Activated CD8-positive, alpha-beta T cell treated with anti-CD3 and anti-CD28 coated beads for 36 hours (primary cell): ENCODE measurements around the gene AHR. TPM values are rescaled to one million over a fixed set of nuclear protein-coding genes. Genes with fewer than 3 reads are reported as not detected.

ENCODE experiments used
- ATAC-seq: fragments of 200-7000 bp; cut with Tn5 transposase; one replicate; pipeline ENCODE4 v1.10.0; 2021; ENCODE audit warnings: mild to moderate bottlenecking, moderate library complexity
- CTCF ChIA-PET: fragments of 350-600 bp; sonication (Branson Sonifier 250); formaldehyde crosslinking; loops from one replicate; lab custom pipeline; 2021; ENCODE audit warnings: antibody characterized with exemption; lab: Charles Lee
- POLR2A ChIA-PET: fragments of 350-600 bp; sonication (Branson Sonifier 250); formaldehyde crosslinking; loops from one replicate; lab custom pipeline; 2021; ENCODE audit warnings: antibody characterized with exemption; lab: Charles Lee
- DNase-seq: peaks from one replicate; pipeline ENCODE4 v3.0.0-alpha.2; 2020
- H3K27ac Mint-ChIP-seq: one replicate; pipeline ENCODE4 v1.8.0; 2021; ENCODE audit warnings: mild to moderate bottlenecking, mixed read lengths
- H3K27me3 Mint-ChIP-seq: one replicate; pipeline ENCODE4 v1.8.0; 2021; ENCODE audit warnings: mixed read lengths
- H3K36me3 Mint-ChIP-seq: one replicate; pipeline ENCODE4 v1.8.0; 2021; ENCODE audit warnings: low read depth, mixed read lengths
- H3K4me1 Mint-ChIP-seq: one replicate; pipeline ENCODE4 v1.8.0; 2021; ENCODE audit warnings: low read depth, mixed read lengths
- H3K4me3 Mint-ChIP-seq: one replicate; pipeline ENCODE4 v1.8.0; 2021; ENCODE audit warnings: mild to moderate bottlenecking, moderate library complexity, mixed read lengths
- H3K9me3 Mint-ChIP-seq: one replicate; pipeline ENCODE4 v1.8.0; 2021; ENCODE audit warnings: mixed read lengths
- CTCF ChIP-seq: fragments of 200-600 bp; IDR thresholded peaks from one replicate; pipeline ENCODE4 v1.8.0; 2022; ENCODE audit warnings: antibody characterized with exemption, mild to moderate bottlenecking
- intact Hi-C: fragments of 100-400 bp; cut with micrococcal nuclease; formaldehyde crosslinking; loops from one replicate; pipeline ENCODE4 v1.10.0; 2022
- total RNA-seq, 2 experiments: library from RNA; stranded (reverse); gene quantifications; one replicate each; pipeline ENCODE4 v1.2.3, GENCODE V29; 2021

The AHR gene
- total RNA-seq, 2 experiments from 2014 or later = 32.1 to 33.4 TPM

- DNase-seq = no peak
- H3K27ac Mint-ChIP-seq = no peak overlapping the region
- H3K36me3 Mint-ChIP-seq = peaks cover 24% of the 10 kb centered on the region
- H3K9me3 Mint-ChIP-seq = peaks cover 52% of the 10 kb centered on the region
- POLR2A ChIA-PET = no interaction called here
- no peak overlapping the region for H3K4me3 Mint-ChIP-seq
- intact Hi-C loops = no loop called here
- CTCF ChIA-PET = interaction anchor here (1.0 kb wide), 1 partner anchor 207 kb away, joined by 3 read pairs; no protein-coding TSS in a partner anchor
- H3K4me1 Mint-ChIP-seq = peaks cover 8% of the 10 kb centered on the region
- no peak for TF ChIP-seq CTCF
- H3K27me3 Mint-ChIP-seq = no peaks in the 10 kb centered on the region
- no peak for ATAC-seq
Observed at GRCh38 chr7:17269341-17270221, 28.9 kb upstream of the AHR start.

- peak overlapping the region; percentile 9 for H3K27ac Mint-ChIP-seq
- peaks cover 24% of the 10 kb centered on the region for H3K9me3 Mint-ChIP-seq
- H3K36me3 Mint-ChIP-seq = peaks cover 13% of the 10 kb centered on the region
- H3K4me3 Mint-ChIP-seq = peak overlapping the region; percentile 1
- intact Hi-C loops = no loop called here
- peak; percentile 61 for DNase-seq
- no peaks in the 10 kb centered on the region for H3K27me3 Mint-ChIP-seq
- peak; percentile 94 for ATAC-seq
- TF ChIP-seq CTCF = no peak
- H3K4me1 Mint-ChIP-seq = peaks cover 21% of the 10 kb centered on the region
- ChIA-PET CTCF (interaction anchor here (3.3 kb wide), 1 partner anchor 27 kb away, joined by 12 read pairs; no protein-coding TSS in a partner anchor), POLR2A (no interaction called here)
Observed at GRCh38 chr7:17274551-17275245, 23.8 kb upstream of the AHR start.

GRCh38 chr7:17275749-17276671 lies 22.4 kb upstream of the AHR start:
- Mint-ChIP-seq H3K27me3 (no peaks in the 10 kb centered on the region), H3K36me3 (peaks cover 7% of the 10 kb centered on the region), H3K4me3 (no peak overlapping the region), H3K27ac (no peak overlapping the region), H3K4me1 (peaks cover 21% of the 10 kb centered on the region), H3K9me3 (peaks cover 13% of the 10 kb centered on the region)
- no peak for ATAC-seq
- intact Hi-C loops = no loop called here
- POLR2A ChIA-PET = interaction anchor here (1.2 kb wide), 1 partner anchor 22 kb away, joined by 3 read pairs; the partner anchor contains the start of gene AHR
- TF ChIP-seq CTCF = no peak
- CTCF ChIA-PET = interaction anchor here (1.0 to 3.3 kb wide), 4 partner anchors 21 to 157 kb away, joined by 3 to 12 read pairs (median 3); no protein-coding TSS in a partner anchor
- no peak for DNase-seq

- Mint-ChIP-seq H3K27me3 (no peaks in the 10 kb centered on the region), H3K36me3 (peaks cover 1% of the 10 kb centered on the region), H3K27ac (no peak overlapping the region), H3K4me1 (peaks cover 18% of the 10 kb centered on the region), H3K4me3 (no peak overlapping the region), H3K9me3 (peaks cover 2% of the 10 kb centered on the region)
- no peak for TF ChIP-seq CTCF
- ATAC-seq = no peak
- ChIA-PET CTCF (interaction anchor here (1.5 kb wide), 1 partner anchor 296 kb away, joined by 4 read pairs; no protein-coding TSS in a partner anchor), POLR2A (no interaction called here)
- no peak for DNase-seq
- intact Hi-C loops = no loop called here
Observed at GRCh38 chr7:17279061-17279460, 19.4 kb upstream of the AHR start.
